Activated CD4-positive, alpha-beta memory T cell treated with anti-CD3 and anti-CD28 coated beads for 36 hours (primary cell): ENCODE measurements around the gene COL9A3. TPM values are rescaled to one million over a fixed set of nuclear protein-coding genes. Genes with fewer than 3 reads are reported as not detected.

Experiments
- CTCF ChIA-PET: fragments of 350-600 bp; sonication (Branson Sonifier 250); formaldehyde crosslinking; loops from one replicate; lab custom pipeline; 2021; ENCODE audit warnings: antibody characterized with exemption, inconsistent platforms; lab: Charles Lee
- POLR2A ChIA-PET: fragments of 350-600 bp; sonication (Branson Sonifier 250); formaldehyde crosslinking; loops from one replicate; lab custom pipeline; 2021; ENCODE audit warnings: antibody characterized with exemption; lab: Charles Lee
- DNase-seq: peaks from one replicate; pipeline ENCODE4 v3.0.0-alpha.2; 2020
- H3K27ac Mint-ChIP-seq: one replicate; pipeline ENCODE4 v1.8.0; 2021; ENCODE audit warnings: mixed read lengths
- H3K27me3 Mint-ChIP-seq: one replicate; pipeline ENCODE4 v1.8.0; 2021; ENCODE audit warnings: mixed read lengths
- H3K36me3 Mint-ChIP-seq: one replicate; pipeline ENCODE4 v1.8.0; 2021; ENCODE audit warnings: mixed read lengths
- H3K4me1 Mint-ChIP-seq: one replicate; pipeline ENCODE4 v1.8.0; 2021; ENCODE audit warnings: low read depth, mixed read lengths
- H3K4me3 Mint-ChIP-seq: one replicate; pipeline ENCODE4 v1.8.0; 2021; ENCODE audit warnings: mild to moderate bottlenecking, mixed read lengths
- H3K9me3 Mint-ChIP-seq: one replicate; pipeline ENCODE4 v1.8.0; 2021; ENCODE audit warnings: mixed read lengths
- intact Hi-C: fragments of 100-400 bp; cut with micrococcal nuclease; formaldehyde crosslinking; loops from one replicate; pipeline ENCODE4 v1.15.1; 2023
- total RNA-seq, 2 experiments: library from RNA; stranded (reverse); gene quantifications; one replicate each; pipeline ENCODE4 v1.2.3, GENCODE V29; 2021

COL9A3 gene
- total RNA-seq, 2 experiments from 2014 or later = not detected

GRCh38 chr20:62887860-62888239 lies 71.0 kb downstream of the COL9A3 start:
- POLR2A ChIA-PET = no interaction called here

GRCh38 chr20:62888406-62888805 lies 71.6 kb downstream of the COL9A3 start:
- intact Hi-C loops = no loop called here
- POLR2A ChIA-PET = no interaction called here
- Mint-ChIP-seq H3K9me3 (no peaks in the 10 kb centered on the region), H3K36me3 (peaks cover 36% of the 10 kb centered on the region), H3K27me3 (no peaks in the 10 kb centered on the region), H3K27ac (no peak overlapping the region), H3K4me1 (peaks cover 8% of the 10 kb centered on the region), H3K4me3 (no peak overlapping the region)
- CTCF ChIA-PET = interaction anchor here (1.7 kb wide), 1 partner anchor 19 kb away, joined by 5 read pairs; no protein-coding TSS in a partner anchor
- DNase-seq = no peak

More at GRCh38 chr20:62887860-62888239, 71.0 kb downstream of the COL9A3 start:
- CTCF ChIA-PET = interaction anchor here (0.6 to 1.5 kb wide), 2 partner anchors 11 to 1102 kb away, joined by 3 to 6 read pairs; no protein-coding TSS in a partner anchor
- intact Hi-C loops = no loop called here
- H3K4me3 Mint-ChIP-seq = no peak overlapping the region
- no peaks in the 10 kb centered on the region for H3K9me3 Mint-ChIP-seq
- no peak for DNase-seq
- peaks cover 32% of the 10 kb centered on the region for H3K36me3 Mint-ChIP-seq
- H3K4me1 Mint-ChIP-seq = peaks cover 8% of the 10 kb centered on the region
- no peaks in the 10 kb centered on the region for H3K27me3 Mint-ChIP-seq
- H3K27ac Mint-ChIP-seq = no peak overlapping the region

GRCh38 chr20:62888910-62889309 lies 72.1 kb downstream of the COL9A3 start:
- no peaks in the 10 kb centered on the region for H3K9me3 Mint-ChIP-seq
- H3K4me3 Mint-ChIP-seq = no peak overlapping the region
- DNase-seq = no peak
- no peaks in the 10 kb centered on the region for H3K27me3 Mint-ChIP-seq
- intact Hi-C loops = no loop called here
- CTCF ChIA-PET = interaction anchor here (1.3 to 1.7 kb wide), 2 partner anchors 10 to 18 kb away, joined by 4 to 5 read pairs; no protein-coding TSS in a partner anchor
- peaks cover 8% of the 10 kb centered on the region for H3K4me1 Mint-ChIP-seq
- no peak overlapping the region for H3K27ac Mint-ChIP-seq
- POLR2A ChIA-PET = no interaction called here
- peaks cover 41% of the 10 kb centered on the region for H3K36me3 Mint-ChIP-seq

- H3K4me3 Mint-ChIP-seq = no peak overlapping the region
- DNase-seq = no peak
- POLR2A ChIA-PET = no interaction called here
- CTCF ChIA-PET = interaction anchor here (1.2 to 1.7 kb wide), 3 partner anchors 10 to 18 kb away, joined by 3 to 5 read pairs (median 4); no protein-coding TSS in a partner anchor
- peaks cover 8% of the 10 kb centered on the region for H3K4me1 Mint-ChIP-seq
- no peaks in the 10 kb centered on the region for H3K27me3 Mint-ChIP-seq
- no peak overlapping the region for H3K27ac Mint-ChIP-seq
- H3K36me3 Mint-ChIP-seq = peaks cover 46% of the 10 kb centered on the region
- intact Hi-C loops = no loop called here
- no peaks in the 10 kb centered on the region for H3K9me3 Mint-ChIP-seq
Observed at GRCh38 chr20:62889411-62889810, 72.6 kb downstream of the COL9A3 start.

- H3K27me3 Mint-ChIP-seq = no peaks in the 10 kb centered on the region
- no peak overlapping the region for H3K27ac Mint-ChIP-seq
- peaks cover 8% of the 10 kb centered on the region for H3K4me1 Mint-ChIP-seq
- H3K4me3 Mint-ChIP-seq = no peak overlapping the region
- intact Hi-C loops = no loop called here
- H3K9me3 Mint-ChIP-seq = no peaks in the 10 kb centered on the region
- no peak for DNase-seq
- peaks cover 48% of the 10 kb centered on the region for H3K36me3 Mint-ChIP-seq
- ChIA-PET CTCF (interaction anchor here (1.2 to 1.8 kb wide), 4 partner anchors 9 to 17 kb away, joined by 3 to 9 read pairs (median 4); no protein-coding TSS in a partner anchor), POLR2A (no interaction called here)
Observed at GRCh38 chr20:62889871-62890270, 73.0 kb downstream of the COL9A3 start.

GRCh38 chr20:62890444-62890843 lies 73.6 kb downstream of the COL9A3 start:
- H3K4me3 Mint-ChIP-seq = no peak overlapping the region
- peaks cover 8% of the 10 kb centered on the region for H3K4me1 Mint-ChIP-seq
- CTCF ChIA-PET = interaction anchor here (0.9 to 1.8 kb wide), 4 partner anchors 9 to 28 kb away, joined by 3 to 9 read pairs (median 4); no protein-coding TSS in a partner anchor
- DNase-seq = no peak
- H3K27me3 Mint-ChIP-seq = no peaks in the 10 kb centered on the region
- H3K9me3 Mint-ChIP-seq = no peaks in the 10 kb centered on the region
- peaks cover 53% of the 10 kb centered on the region for H3K36me3 Mint-ChIP-seq
- intact Hi-C loops = no loop called here
- POLR2A ChIA-PET = no interaction called here
- H3K27ac Mint-ChIP-seq = no peak overlapping the region

Other genes starting within 250 kb of the COL9A3 start
- 10 to 100 TPM; 29.6 to 30.7 TPM for gene SLCO4A1, start 174.5 kb upstream of the COL9A3 start, total RNA-seq
- gene NTSR1, start 108.2 kb upstream of the COL9A3 start, total RNA-seq = not detected
- 10 to 100 TPM; 10.6 to 10.8 TPM for gene MRGBP, start 20.6 kb upstream of the COL9A3 start, total RNA-seq
- gene OGFR, start 12.2 kb upstream of the COL9A3 start, total RNA-seq = 10 to 100 TPM; 35.0 to 39.0 TPM
- gene TCFL5, start 44.8 kb downstream of the COL9A3 start, total RNA-seq = 1 to 10 TPM; 4.7 to 5.0 TPM
- gene DIDO1, start 109.5 kb downstream of the COL9A3 start, total RNA-seq = 10 to 100 TPM; 46.6 to 48.4 TPM
- gene GID8, start 121.1 kb downstream of the COL9A3 start, total RNA-seq = 10 to 100 TPM; 33.9 to 34.8 TPM
- 1 to 10 TPM; 9.5 to 9.7 TPM for gene SLC17A9, start 135.7 kb downstream of the COL9A3 start, total RNA-seq
- gene BHLHE23, start 189.9 kb downstream of the COL9A3 start, total RNA-seq = not detected